ENCODE measurements around the gene OSBPL2. TPM values are rescaled to one million over a fixed set of nuclear protein-coding genes. Genes with fewer than 3 reads are reported as not detected.

Gene OSBPL2
- total RNA-seq, 2 experiments from 2014 or later, result 52.8 to 54.4 TPM

GRCh38 chr20:62323980-62324906 is 85.9 kb downstream of the OSBPL2 start:
- Histone ChIP-seq H3K27me3 (ENCODE audit: control insufficient read depth in 1 of 2, insufficient read depth in 2 of 2, low read length in 2 of 2) (no peaks in the 10 kb centered on the region), H3K27ac (ENCODE audit: low read depth in 1 of 2, low read length in 2 of 2) (no peak overlapping the region), H3K4me1 (ENCODE audit: insufficient read depth, low read length) (no peaks in the 10 kb centered on the region), H3K9me3 (ENCODE audit: control insufficient read depth in 1 of 2, insufficient read depth in 1 of 2, low read length in 2 of 2) (peaks cover 0 to 7% of the 10 kb centered on the region in 2 experiments), H3K36me3 (ENCODE audit: insufficient read depth, low read length) (no peaks in the 10 kb centered on the region), H3K4me3 (ENCODE audit: low read length) (no peak overlapping the region)
- ChIA-PET CTCF (no interaction called here), POLR2A (no interaction called here)
- Mint-ChIP-seq H3K9me3 (no peaks in the 10 kb centered on the region), H3K27me3 (no peaks in the 10 kb centered on the region), H3K36me3 (ENCODE audit: low read depth) (no peaks in the 10 kb centered on the region), H3K27ac (no peak overlapping the region), H3K4me3 (no peak overlapping the region), H3K4me1 (ENCODE audit: low read depth) (no peaks in the 10 kb centered on the region)
- ATAC-seq (ENCODE audit: poor library complexity) (no peak), DNase-seq (no peak)
- TF ChIP-seq CTCF (IDR thresholded peaks at IDR 0.05), result no peak
- intact Hi-C loops (cut with DNase I, micrococcal nuclease), result no loop called here

GRCh38 chr20:62325172-62325905 is 87.0 kb downstream of the OSBPL2 start:
- TF ChIP-seq CTCF (IDR thresholded peaks at IDR 0.05), result no peak
- Histone ChIP-seq H3K27me3 (ENCODE audit: control insufficient read depth in 1 of 2, insufficient read depth in 2 of 2, low read length in 2 of 2) (no peaks in the 10 kb centered on the region), H3K9me3 (ENCODE audit: control insufficient read depth in 1 of 2, insufficient read depth in 1 of 2, low read length in 2 of 2) (peaks cover 0 to 7% of the 10 kb centered on the region in 2 experiments), H3K36me3 (ENCODE audit: insufficient read depth, low read length) (no peaks in the 10 kb centered on the region), H3K4me1 (ENCODE audit: insufficient read depth, low read length) (no peaks in the 10 kb centered on the region), H3K27ac (ENCODE audit: low read depth in 1 of 2, low read length in 2 of 2) (no peak overlapping the region), H3K4me3 (ENCODE audit: low read length) (no peak overlapping the region)
- Mint-ChIP-seq H3K27ac (no peak overlapping the region), H3K36me3 (ENCODE audit: low read depth) (no peaks in the 10 kb centered on the region), H3K4me3 (no peak overlapping the region), H3K4me1 (ENCODE audit: low read depth) (no peaks in the 10 kb centered on the region), H3K9me3 (no peaks in the 10 kb centered on the region), H3K27me3 (no peaks in the 10 kb centered on the region)
- ATAC-seq (ENCODE audit: poor library complexity), result no peak
- CTCF ChIA-PET, result no interaction called here
- intact Hi-C loops (cut with DNase I, micrococcal nuclease), result no loop called here
- DNase-seq, result no peak
- POLR2A ChIA-PET, result no interaction called here

- H3K4me1 Mint-ChIP-seq (ENCODE audit: low read depth), result no peaks in the 10 kb centered on the region
- no peak for ATAC-seq (ENCODE audit: poor library complexity)
- Histone ChIP-seq H3K4me3 (ENCODE audit: low read length) (no peak overlapping the region), H3K4me1 (ENCODE audit: insufficient read depth, low read length) (no peaks in the 10 kb centered on the region), H3K27me3 (ENCODE audit: control insufficient read depth in 1 of 2, insufficient read depth in 2 of 2, low read length in 2 of 2) (no peaks in the 10 kb centered on the region), H3K27ac (ENCODE audit: low read depth in 1 of 2, low read length in 2 of 2) (no peak overlapping the region), H3K9me3 (ENCODE audit: control insufficient read depth in 1 of 2, insufficient read depth in 1 of 2, low read length in 2 of 2) (peaks cover 0 to 7% of the 10 kb centered on the region in 2 experiments), H3K36me3 (ENCODE audit: insufficient read depth, low read length) (no peaks in the 10 kb centered on the region)
- H3K27ac Mint-ChIP-seq, result no peak overlapping the region
- CTCF ChIA-PET, result no interaction called here
- no peak for TF ChIP-seq CTCF (IDR thresholded peaks at IDR 0.05)
- H3K27me3 Mint-ChIP-seq, result no peaks in the 10 kb centered on the region
- POLR2A ChIA-PET, result no interaction called here
- no peak overlapping the region for H3K4me3 Mint-ChIP-seq
- intact Hi-C loops (cut with DNase I, micrococcal nuclease), result no loop called here
- no peak for DNase-seq
- no peaks in the 10 kb centered on the region for H3K36me3 Mint-ChIP-seq (ENCODE audit: low read depth)
- no peaks in the 10 kb centered on the region for H3K9me3 Mint-ChIP-seq
These were observed 88.2 kb downstream of the OSBPL2 start for GRCh38 chr20:62326559-62326958.
